Panc1 (cell line): Measurements from ENCODE around the gene BLTP3B.

Experiments
- SIN3A ChIP-seq: IDR thresholded peaks from 2 replicates; pipeline ENCODE4 v1.6.1; 2012; ENCODE audit warnings: low read depth, mild to moderate bottlenecking, low read length, moderate library complexity, borderline replicate concordance; ENCODE audit not compliant: insufficient read depth
- TF ChIP-seq, protein P1 (sequence below), 2 experiments: IDR thresholded peaks; 2 replicates each; pipeline ENCODE4 v1.6.1; 2011 to 2012; ENCODE audit warnings: low read depth in 2 of 2, control low read depth in 1 of 2, low read length in 1 of 2, mild to moderate bottlenecking in 1 of 2, moderate library complexity in 1 of 2; ENCODE audit not compliant: insufficient read depth in 1 of 2
- TF ChIP-seq, protein P2 (sequence below): fragments of 450-650 bp; IDR thresholded peaks from 2 replicates; pipeline ENCODE4 v1.5.1; 2017; ENCODE audit warnings: mild to moderate bottlenecking

DNA sequence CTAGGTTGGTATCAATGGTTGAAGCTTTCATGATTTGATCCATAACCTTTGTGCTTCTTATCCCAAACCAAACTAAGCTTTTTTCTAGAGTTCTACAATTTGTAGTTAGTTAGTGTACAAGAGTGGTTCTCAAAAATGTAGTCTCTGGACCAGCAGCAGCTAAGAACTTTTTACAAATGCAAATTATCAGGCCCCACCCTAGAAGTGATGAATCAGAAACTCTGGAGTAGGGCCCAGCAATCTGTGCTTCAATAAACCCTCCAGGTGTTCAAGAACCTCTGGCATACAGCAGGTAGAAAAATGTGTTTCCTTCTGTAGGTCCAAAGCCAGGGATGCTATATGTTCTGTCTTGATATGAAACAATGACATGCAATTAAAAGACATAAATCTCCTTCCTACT is 31.8 kb upstream of the BLTP3B start:
- TF ChIP-seq, protein P1, sequence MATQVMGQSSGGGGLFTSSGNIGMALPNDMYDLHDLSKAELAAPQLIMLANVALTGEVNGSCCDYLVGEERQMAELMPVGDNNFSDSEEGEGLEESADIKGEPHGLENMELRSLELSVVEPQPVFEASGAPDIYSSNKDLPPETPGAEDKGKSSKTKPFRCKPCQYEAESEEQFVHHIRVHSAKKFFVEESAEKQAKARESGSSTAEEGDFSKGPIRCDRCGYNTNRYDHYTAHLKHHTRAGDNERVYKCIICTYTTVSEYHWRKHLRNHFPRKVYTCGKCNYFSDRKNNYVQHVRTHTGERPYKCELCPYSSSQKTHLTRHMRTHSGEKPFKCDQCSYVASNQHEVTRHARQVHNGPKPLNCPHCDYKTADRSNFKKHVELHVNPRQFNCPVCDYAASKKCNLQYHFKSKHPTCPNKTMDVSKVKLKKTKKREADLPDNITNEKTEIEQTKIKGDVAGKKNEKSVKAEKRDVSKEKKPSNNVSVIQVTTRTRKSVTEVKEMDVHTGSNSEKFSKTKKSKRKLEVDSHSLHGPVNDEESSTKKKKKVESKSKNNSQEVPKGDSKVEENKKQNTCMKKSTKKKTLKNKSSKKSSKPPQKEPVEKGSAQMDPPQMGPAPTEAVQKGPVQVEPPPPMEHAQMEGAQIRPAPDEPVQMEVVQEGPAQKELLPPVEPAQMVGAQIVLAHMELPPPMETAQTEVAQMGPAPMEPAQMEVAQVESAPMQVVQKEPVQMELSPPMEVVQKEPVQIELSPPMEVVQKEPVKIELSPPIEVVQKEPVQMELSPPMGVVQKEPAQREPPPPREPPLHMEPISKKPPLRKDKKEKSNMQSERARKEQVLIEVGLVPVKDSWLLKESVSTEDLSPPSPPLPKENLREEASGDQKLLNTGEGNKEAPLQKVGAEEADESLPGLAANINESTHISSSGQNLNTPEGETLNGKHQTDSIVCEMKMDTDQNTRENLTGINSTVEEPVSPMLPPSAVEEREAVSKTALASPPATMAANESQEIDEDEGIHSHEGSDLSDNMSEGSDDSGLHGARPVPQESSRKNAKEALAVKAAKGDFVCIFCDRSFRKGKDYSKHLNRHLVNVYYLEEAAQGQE (IDR thresholded peaks at IDR 0.05; ENCODE audit: insufficient read depth in 1 of 2, low read depth in 2 of 2, low read length in 1 of 2) = no peak
- TF ChIP-seq, protein P2, sequence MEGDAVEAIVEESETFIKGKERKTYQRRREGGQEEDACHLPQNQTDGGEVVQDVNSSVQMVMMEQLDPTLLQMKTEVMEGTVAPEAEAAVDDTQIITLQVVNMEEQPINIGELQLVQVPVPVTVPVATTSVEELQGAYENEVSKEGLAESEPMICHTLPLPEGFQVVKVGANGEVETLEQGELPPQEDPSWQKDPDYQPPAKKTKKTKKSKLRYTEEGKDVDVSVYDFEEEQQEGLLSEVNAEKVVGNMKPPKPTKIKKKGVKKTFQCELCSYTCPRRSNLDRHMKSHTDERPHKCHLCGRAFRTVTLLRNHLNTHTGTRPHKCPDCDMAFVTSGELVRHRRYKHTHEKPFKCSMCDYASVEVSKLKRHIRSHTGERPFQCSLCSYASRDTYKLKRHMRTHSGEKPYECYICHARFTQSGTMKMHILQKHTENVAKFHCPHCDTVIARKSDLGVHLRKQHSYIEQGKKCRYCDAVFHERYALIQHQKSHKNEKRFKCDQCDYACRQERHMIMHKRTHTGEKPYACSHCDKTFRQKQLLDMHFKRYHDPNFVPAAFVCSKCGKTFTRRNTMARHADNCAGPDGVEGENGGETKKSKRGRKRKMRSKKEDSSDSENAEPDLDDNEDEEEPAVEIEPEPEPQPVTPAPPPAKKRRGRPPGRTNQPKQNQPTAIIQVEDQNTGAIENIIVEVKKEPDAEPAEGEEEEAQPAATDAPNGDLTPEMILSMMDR = no peak
- no peak for TF ChIP-seq SIN3A
